NB4 (cell line): ENCODE data around the gene HSPB6.

Source experiments
- CTCF ChIP-seq: IDR thresholded peaks from one replicate; pipeline ENCODE4 v1.5.1; 2012; ENCODE audit warnings: low read depth, low read length
- POLR2A ChIP-seq: IDR thresholded peaks from 2 replicates; pipeline ENCODE4 v1.6.1; 2011; ENCODE audit warnings: mild to moderate bottlenecking; ENCODE audit not compliant: insufficient read length; ENCODE audit errors: extremely low read depth

DNA sequence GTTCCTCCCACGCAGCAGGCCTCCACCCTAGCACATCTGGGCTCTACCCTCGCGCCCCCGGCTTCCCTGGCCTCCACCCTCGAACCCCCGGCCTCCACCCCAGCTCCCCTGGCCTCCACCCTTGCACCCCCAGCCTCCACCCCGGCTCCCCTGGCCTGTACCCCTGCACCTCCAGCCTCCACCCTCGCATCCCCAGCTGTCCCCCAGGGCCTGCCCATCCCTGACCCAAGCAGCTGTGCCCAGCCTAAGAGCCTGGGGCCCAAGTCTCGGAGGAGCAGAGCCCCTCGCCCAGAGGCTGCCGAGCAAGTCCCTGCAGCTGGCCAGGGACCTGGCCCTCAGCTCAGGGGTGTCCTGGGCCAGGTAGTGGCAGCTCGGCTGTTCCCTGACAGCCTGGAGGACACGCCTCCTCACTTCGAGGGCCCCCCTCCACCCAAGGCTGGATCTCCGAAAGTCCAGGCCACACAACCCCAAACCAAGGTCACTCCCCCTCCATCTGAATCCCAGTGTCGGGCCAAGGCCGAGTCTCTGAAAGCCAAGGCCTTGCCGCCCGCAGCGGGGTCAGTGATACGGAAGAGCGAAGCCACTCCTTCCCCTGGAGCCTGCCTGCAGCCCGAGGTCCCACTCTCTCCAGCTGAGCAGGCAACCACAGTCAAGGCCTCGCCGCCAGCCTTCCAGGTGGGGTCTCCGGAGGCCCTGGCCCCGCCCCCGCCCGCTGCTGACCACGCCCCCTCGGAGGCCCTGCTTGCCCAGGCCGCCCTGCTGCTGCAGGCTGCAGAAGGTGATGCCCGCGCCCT lies 10.7 kb upstream of the HSPB6 start:
- no peak for TF ChIP-seq CTCF
- TF ChIP-seq POLR2A = no peak
